Measurements from ENCODE around the gene RPTOR.

Gene RPTOR

DNA sequence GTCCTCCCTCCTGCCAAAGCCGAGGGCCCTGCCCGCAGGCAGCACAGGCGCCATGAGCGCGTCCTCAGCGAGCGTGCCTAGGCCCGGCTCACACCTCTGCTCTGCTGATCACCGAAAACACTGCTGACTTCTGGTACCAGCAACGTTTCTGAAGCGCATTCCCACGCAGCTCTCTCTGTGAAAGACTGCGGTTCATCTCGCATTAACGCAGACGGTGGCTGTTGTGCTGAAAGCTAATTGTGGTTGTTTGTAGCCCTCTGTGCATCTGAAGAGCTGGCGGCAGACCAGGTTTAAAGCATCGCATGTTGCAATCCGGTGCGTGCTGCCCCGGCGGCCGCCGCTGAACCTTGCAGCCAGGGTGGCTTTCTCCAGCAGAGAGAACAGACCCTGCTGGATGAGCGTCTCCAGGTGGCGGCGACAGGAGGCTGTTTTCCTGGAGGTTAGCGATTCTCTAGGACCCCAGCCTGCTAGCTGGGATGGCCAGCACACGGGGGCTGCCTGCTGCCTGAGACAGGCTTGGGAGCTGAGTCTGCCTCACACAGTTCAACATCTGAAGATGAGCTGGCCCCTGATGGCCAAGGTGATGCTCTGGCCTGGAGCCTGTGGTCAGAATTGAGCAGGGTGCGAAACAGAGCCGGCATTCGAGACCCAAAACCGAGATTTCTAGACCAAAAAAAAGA is 397.2 kb downstream of the RPTOR start:
- in situ Hi-C loops (cut with HindIII; ENCODE audit: low pct_ligation_motif_present, low sequenced_read_pairs) = no loop called here
- Histone ChIP-seq H3K36me3 (replicated peaks) (peaks cover 12% of the 10 kb centered on the region), H3K27ac (no peak overlapping the region), H3K27me3 (replicated peaks) (no peaks in the 10 kb centered on the region), H3K4me3 (ENCODE audit: low read depth, low read length) (no peak overlapping the region)
- TF ChIP-seq, protein P1, sequence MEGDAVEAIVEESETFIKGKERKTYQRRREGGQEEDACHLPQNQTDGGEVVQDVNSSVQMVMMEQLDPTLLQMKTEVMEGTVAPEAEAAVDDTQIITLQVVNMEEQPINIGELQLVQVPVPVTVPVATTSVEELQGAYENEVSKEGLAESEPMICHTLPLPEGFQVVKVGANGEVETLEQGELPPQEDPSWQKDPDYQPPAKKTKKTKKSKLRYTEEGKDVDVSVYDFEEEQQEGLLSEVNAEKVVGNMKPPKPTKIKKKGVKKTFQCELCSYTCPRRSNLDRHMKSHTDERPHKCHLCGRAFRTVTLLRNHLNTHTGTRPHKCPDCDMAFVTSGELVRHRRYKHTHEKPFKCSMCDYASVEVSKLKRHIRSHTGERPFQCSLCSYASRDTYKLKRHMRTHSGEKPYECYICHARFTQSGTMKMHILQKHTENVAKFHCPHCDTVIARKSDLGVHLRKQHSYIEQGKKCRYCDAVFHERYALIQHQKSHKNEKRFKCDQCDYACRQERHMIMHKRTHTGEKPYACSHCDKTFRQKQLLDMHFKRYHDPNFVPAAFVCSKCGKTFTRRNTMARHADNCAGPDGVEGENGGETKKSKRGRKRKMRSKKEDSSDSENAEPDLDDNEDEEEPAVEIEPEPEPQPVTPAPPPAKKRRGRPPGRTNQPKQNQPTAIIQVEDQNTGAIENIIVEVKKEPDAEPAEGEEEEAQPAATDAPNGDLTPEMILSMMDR (IDR thresholded peaks at IDR 0.05; ENCODE audit: low read depth, low read length, missing control alignments) = no peak
- no peak for DNase-seq

DNA sequence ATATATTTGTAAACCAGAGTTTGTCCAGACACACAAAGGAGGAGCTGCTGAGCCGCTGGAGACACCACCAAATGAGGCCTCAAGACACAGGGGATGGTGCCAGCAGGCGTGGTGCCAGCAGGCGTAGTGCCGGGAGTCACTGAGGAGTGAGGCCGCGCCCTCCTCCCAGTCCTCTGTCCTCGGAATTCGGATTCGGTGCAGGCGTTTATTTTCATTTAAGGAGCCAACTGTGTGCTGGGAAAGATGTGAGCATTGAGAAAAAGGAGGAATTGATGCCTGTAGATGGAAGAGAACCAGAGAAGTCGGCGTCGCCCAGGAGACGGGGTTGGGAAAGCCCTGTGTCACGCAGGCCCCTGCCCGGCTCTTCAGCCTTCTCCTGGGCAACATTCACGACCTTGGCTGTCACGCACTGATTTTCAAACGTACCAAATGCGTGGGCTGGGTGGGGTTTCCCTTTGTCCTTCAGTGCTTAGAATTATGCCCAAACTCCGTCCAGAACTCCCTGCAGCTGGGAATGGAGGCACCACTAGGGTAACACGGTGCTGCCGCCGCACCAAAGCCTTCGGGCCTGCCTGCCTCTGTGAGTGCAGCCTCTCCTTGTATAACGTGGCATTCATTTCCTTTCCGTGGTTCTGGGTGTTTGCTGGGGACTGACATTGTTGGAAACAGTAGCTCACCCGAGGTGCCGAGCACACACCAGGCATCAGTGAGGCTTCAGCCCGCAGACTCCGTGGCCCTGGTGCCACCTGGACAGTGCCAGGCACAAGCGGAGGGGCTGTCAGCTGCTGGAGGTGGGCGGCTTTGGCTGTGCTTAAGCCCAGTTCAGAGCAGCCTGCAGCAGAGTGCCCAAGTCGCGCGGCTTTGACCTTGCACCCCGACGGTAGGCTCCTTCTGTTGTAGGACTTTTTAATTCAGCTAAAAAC is 398.0 kb downstream of the RPTOR start:
- in situ Hi-C loops (cut with HindIII; ENCODE audit: low pct_ligation_motif_present, low sequenced_read_pairs) = no loop called here

DNA sequence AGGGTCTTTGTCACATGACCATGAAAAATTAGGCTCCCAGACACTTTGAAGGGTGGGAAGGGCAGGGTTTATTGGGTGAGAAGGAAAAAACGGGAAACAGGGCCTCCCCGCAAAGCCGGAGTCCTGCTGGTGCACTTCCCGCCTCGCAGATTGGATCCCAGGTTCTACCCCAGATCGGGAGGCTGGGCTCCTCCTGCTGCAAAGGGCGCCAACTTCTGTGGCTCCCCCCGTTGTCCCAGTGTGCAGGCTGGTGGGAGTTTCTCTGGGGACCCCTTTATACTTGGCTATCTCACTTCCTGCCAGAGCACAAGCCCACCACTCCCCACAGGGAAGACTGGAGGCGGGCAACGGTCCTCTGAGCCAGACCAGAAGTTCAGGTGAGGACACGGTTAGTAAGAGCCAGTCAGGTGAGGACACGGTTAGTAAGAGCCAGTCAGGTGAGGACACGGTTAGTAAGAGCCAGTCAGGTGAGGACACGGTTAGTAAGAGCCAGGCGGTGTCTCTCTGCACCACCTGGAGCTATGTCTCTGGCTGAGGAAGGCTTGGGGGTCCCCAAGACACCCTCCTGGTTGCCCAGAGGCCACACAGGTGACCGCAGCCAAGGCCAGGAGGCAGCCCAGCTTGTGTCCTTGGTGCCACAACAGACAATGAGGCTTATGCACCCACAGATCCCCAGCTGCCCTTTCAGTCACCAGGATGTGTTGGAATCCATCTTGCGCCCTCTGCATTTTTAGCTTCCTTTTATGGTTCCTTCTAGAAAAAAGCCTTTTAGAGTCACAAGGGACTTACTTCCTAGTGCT is 398.9 kb downstream of the RPTOR start:
- no peak overlapping the region for H3K4me3 ChIP-seq (ENCODE audit: low read depth, low read length)
- no peak overlapping the region for H3K27ac ChIP-seq
- in situ Hi-C loops (cut with HindIII; ENCODE audit: low pct_ligation_motif_present, low sequenced_read_pairs) = no loop called here
- no peaks in the 10 kb centered on the region for H3K27me3 ChIP-seq (replicated peaks)
- TF ChIP-seq, protein P1 (IDR thresholded peaks at IDR 0.05; ENCODE audit: low read depth, low read length, missing control alignments) = no peak
- DNase-seq = no peak
- H3K36me3 ChIP-seq (replicated peaks) = peaks cover 14% of the 10 kb centered on the region

More for the DNA sequence above, 398.0 kb downstream of the RPTOR start:
- DNase-seq = peak; percentile 66
- Histone ChIP-seq H3K27ac (no peak overlapping the region), H3K27me3 (replicated peaks) (no peaks in the 10 kb centered on the region), H3K4me3 (ENCODE audit: low read depth, low read length) (no peak overlapping the region), H3K36me3 (replicated peaks) (peaks cover 12% of the 10 kb centered on the region)
- TF ChIP-seq, protein P1 (IDR thresholded peaks at IDR 0.05; ENCODE audit: low read depth, low read length, missing control alignments) = no peak

DNA sequence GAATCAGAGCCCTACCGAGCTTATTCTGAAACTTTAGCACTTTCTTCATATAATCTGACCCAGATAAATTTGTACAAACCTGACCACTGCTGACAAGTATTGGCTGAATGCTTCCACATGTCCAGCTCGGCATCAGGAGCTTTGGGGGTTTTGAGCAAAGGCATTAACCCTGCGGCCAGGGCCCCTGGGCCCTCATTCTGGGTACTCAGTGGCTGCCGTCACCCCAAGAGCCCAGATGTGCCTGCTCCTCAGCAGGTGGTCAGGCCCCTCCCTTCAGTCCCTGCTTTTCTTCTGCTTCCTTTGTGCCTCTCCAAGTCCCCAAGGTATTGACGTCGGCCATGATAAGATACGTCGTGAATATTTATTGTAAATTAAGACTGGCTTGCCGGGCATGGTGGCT is 399.7 kb downstream of the RPTOR start:
- Histone ChIP-seq H3K36me3 (replicated peaks) (peaks cover 14% of the 10 kb centered on the region), H3K4me3 (ENCODE audit: low read depth, low read length) (no peak overlapping the region), H3K27ac (no peak overlapping the region), H3K27me3 (replicated peaks) (no peaks in the 10 kb centered on the region)
- TF ChIP-seq, protein P1 (IDR thresholded peaks at IDR 0.05; ENCODE audit: low read depth, low read length, missing control alignments) = no peak
- in situ Hi-C loops (cut with HindIII; ENCODE audit: low pct_ligation_motif_present, low sequenced_read_pairs) = no loop called here
- DNase-seq = no peak

DNA sequence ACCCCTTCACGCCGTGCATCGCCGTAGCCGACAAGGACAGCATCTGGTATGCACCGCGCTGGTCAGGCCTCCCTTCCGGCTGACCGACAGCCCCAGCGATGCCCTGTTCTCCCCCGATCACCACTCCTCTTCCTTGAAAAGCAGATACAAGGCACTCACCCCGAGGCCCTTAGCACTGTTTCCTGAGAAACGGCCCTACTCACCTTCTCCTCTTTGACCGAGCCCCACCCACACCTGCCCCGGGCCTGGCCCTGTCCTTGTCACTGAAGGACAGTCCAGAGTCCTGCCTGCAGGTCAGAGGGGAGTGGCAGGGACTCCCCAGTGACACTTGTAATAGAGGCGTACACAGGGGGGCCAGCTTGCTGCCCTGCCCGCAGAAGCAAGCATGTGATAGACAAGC is 401.1 kb downstream of the RPTOR start:
- no peak for DNase-seq
- H3K4me3 ChIP-seq (ENCODE audit: low read depth, low read length) = no peak overlapping the region
- peaks cover 14% of the 10 kb centered on the region for H3K36me3 ChIP-seq (replicated peaks)
- no peak overlapping the region for H3K27ac ChIP-seq
- in situ Hi-C loops (cut with HindIII; ENCODE audit: low pct_ligation_motif_present, low sequenced_read_pairs) = no loop called here
- TF ChIP-seq, protein P1 (IDR thresholded peaks at IDR 0.05; ENCODE audit: low read depth, low read length, missing control alignments) = no peak
- H3K27me3 ChIP-seq (replicated peaks) = no peaks in the 10 kb centered on the region
